Tibial nerve (tissue), 4 donors: ENCODE results near the gene MT1X. TPM values are rescaled to one million over a fixed set of nuclear protein-coding genes. Genes with fewer than 3 reads are reported as not detected.

ENCODE experiments used
- DNase-seq, 2 donors: peaks; one replicate each; pipeline ENCODE4 v3.0.0-alpha.2; 2019; ENCODE audit warnings: low spot score in 2 of 2
- H3K27ac ChIP-seq, 4 donors: fragments of 200-600 bp; sonication (generic) in 3 of 4; one replicate each; pipeline ENCODE4 v1.5.1; 2017 to 2019; ENCODE audit warnings: mild to moderate bottlenecking in 1 of 4
- H3K27me3 ChIP-seq, 2 donors: fragments of 200-600 bp; sonication (generic) in 1 of 2; one replicate each; pipeline versions ENCODE4 v1.5.1 to v1.6.0; 2017 to 2019
- H3K36me3 ChIP-seq, 3 donors: fragments of 200-600 bp; sonication (generic); one replicate each; pipeline ENCODE4 v1.5.1; 2018 to 2019
- H3K4me1 ChIP-seq, 4 donors: fragments of 200-600 bp; sonication (generic) in 3 of 4; one replicate each; pipeline ENCODE4 v1.5.1; 2017 to 2019
- H3K4me3 ChIP-seq, 4 donors: fragments of 200-600 bp; sonication (generic) in 3 of 4; one replicate each; pipeline ENCODE4 v1.5.1; 2017 to 2019; ENCODE audit warnings: mild to moderate bottlenecking in 1 of 4, moderate library complexity in 1 of 4
- H3K9me3 ChIP-seq, 4 donors: fragments of 200-600 bp; sonication (generic) in 3 of 4; one replicate each; pipeline ENCODE4 v1.5.1; 2017 to 2019
- CTCF ChIP-seq, 5 experiments: fragments of 200-600 bp in 3 of 5; fragments of 450-650 bp in 2 of 5; sonication (generic) in 3 of 5; IDR thresholded peaks; one replicate each; pipeline ENCODE4 v1.5.1; 2016 to 2019; ENCODE audit warnings: antibody characterized with exemption in 5 of 5, mild to moderate bottlenecking in 3 of 5, moderate library complexity in 2 of 5
- EP300 ChIP-seq, 2 donors: sonication (generic); formaldehyde crosslinking; IDR thresholded peaks; one replicate each; pipeline ENCODE4 v1.6.1; 2017; ENCODE audit warnings: antibody characterized with exemption in 2 of 2, mild to moderate bottlenecking in 1 of 2
- POLR2A ChIP-seq, 2 donors: fragments of 450-650 bp; IDR thresholded peaks; one replicate each; pipeline ENCODE4 v1.6.1; 2017; ENCODE audit warnings: antibody characterized with exemption in 2 of 2, mild to moderate bottlenecking in 2 of 2, moderate library complexity in 2 of 2
- WGBS, 2 donors: methylation state at CpG; one replicate each; pipeline ENCODE4 v1.1.5; 2018; 5-methylcytosine and 5-hydroxymethylcytosine counted together
- total RNA-seq, 4 donors: library from RNA; depleted of rRNA; stranded (reverse); fragments of >200 nt; gene quantifications; one replicate each; pipeline ENCODE4 v1.1.0, GENCODE V29; 2016

The MT1X gene
- total RNA-seq, 4 donors from 2014 or later, result 457 to 1,918 (median 1,024) TPM

- Histone ChIP-seq H3K9me3 (peaks cover 0 to 7% (median 0%) of the 10 kb centered on the region in 4 donors), H3K4me1 (peaks cover 0 to 33% (median 5%) of the 10 kb centered on the region in 4 donors), H3K27me3 (no peaks in the 10 kb centered on the region), H3K27ac (peak overlapping the region in 2 of 4 donors; percentile 21 to 53), H3K4me3 (peak overlapping the region in 2 of 4 donors; percentile 16 to 74), H3K36me3 (peaks cover 0 to 16% (median 0%) of the 10 kb centered on the region in 3 donors)
- TF ChIP-seq EP300 (IDR thresholded peaks at IDR 0.05), result peak in 1 of 2 donors; percentile 47
- TF ChIP-seq POLR2A (IDR thresholded peaks at IDR 0.05), result no peak
- 79 to 80% methylated on average over 4 of the region's 4 CpGs for WGBS, 2 donors
- DNase-seq, result no peak
These were observed 2.8 kb downstream of the MT1X start for GRCh38 chr16:56684926-56685590.

DNA sequence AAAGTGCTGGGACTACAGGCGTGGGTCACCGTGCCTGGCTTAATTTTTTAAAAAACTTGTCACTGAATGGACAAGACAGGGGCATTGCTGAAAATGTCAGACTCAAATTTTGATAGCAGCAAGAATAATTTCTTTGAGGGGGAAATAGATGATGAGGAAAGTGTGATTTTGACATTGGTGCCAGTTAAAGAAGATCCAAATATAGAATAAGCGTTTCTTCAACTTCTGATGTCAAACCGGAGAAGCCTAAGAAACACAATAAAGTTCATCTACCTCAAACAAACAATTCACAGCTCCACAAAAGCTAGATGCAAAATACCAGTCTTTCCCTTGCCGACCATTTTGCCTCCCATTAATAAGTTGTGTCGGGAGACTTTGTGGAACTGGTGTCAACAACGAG is 4.5 kb downstream of the MT1X start:
- DNase-seq, result no peak
- H3K4me1 ChIP-seq, result peaks cover 0 to 28% (median 5%) of the 10 kb centered on the region in 4 donors
- no peaks in the 10 kb centered on the region for H3K27me3 ChIP-seq
- H3K36me3 ChIP-seq, result peaks cover 0 to 16% (median 0%) of the 10 kb centered on the region in 3 donors
- TF ChIP-seq EP300 (IDR thresholded peaks at IDR 0.05), result no peak
- no peak for TF ChIP-seq POLR2A (IDR thresholded peaks at IDR 0.05)
- no peak for TF ChIP-seq CTCF (IDR thresholded peaks at IDR 0.05)
- WGBS, 2 donors, result 86 to 88% methylated on average over 7 of the region's 7 CpGs
- H3K27ac ChIP-seq, result no peak overlapping the region
- peaks cover 0 to 7% (median 0%) of the 10 kb centered on the region in 4 donors for H3K9me3 ChIP-seq
- no peak overlapping the region for H3K4me3 ChIP-seq

GRCh38 chr16:56688762-56689161 is 6.5 kb downstream of the MT1X start:
- no peaks in the 10 kb centered on the region for H3K27me3 ChIP-seq
- H3K36me3 ChIP-seq, result peaks cover 0 to 16% (median 0%) of the 10 kb centered on the region in 3 donors
- WGBS, 2 donors, result 29 to 41% methylated on average over 1 of the region's 1 CpG
- no peak for DNase-seq
- H3K27ac ChIP-seq, result no peak overlapping the region
- TF ChIP-seq POLR2A (IDR thresholded peaks at IDR 0.05) (no peak), EP300 (IDR thresholded peaks at IDR 0.05) (no peak), CTCF (IDR thresholded peaks at IDR 0.05) (no peak)
- no peak overlapping the region for H3K4me3 ChIP-seq
- H3K9me3 ChIP-seq, result peaks cover 0 to 7% (median 0%) of the 10 kb centered on the region in 4 donors
- H3K4me1 ChIP-seq, result peaks cover 0 to 13% (median under 1%) of the 10 kb centered on the region in 4 donors

- H3K4me1 ChIP-seq, result peaks cover 0 to 8% (median 0%) of the 10 kb centered on the region in 4 donors
- DNase-seq, result no peak
These were observed 6.9 kb downstream of the MT1X start for GRCh38 chr16:56689171-56689570.

DNA sequence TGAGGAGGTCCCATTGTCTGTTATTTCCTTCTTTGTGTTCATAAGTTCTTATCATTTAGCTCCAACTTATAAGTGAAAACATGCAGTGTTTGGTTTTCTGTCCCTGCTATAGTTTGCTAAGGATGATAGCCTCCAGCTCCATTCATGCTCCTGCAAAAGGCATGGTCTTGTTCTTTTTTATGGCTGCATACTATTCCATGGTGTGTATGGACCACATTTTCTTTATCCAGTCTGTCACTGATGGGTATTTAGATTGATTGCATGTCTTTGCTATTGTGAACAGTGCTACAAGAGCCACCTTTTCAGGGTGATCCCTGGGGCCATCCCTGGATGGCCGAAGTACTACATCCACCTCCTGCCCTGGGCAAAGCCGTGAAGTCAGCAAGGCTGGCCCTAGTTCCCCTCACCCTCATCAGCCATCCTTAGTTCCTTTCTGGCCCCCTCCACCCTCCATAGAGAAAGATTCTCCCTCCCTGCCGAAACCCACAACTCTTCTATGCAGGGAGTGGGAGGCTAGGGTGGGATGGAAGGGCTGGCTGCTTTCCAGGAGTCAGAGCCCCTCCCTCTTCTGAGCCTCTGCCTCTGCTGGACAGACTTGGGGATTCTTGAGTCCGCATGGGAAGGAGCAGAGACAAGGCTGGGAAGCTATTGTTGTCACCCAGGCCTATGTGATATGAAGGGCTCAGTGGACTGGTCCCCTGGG is 8.3 kb downstream of the MT1X start:
- no peak for TF ChIP-seq POLR2A (IDR thresholded peaks at IDR 0.05)
- no peak for TF ChIP-seq CTCF (IDR thresholded peaks at IDR 0.05)
- TF ChIP-seq EP300 (IDR thresholded peaks at IDR 0.05), result no peak
- Histone ChIP-seq H3K4me3 (no peak overlapping the region), H3K9me3 (peaks cover 0 to 7% (median 0%) of the 10 kb centered on the region in 4 donors), H3K36me3 (peaks cover 0 to 15% (median 0%) of the 10 kb centered on the region in 3 donors), H3K27me3 (no peaks in the 10 kb centered on the region), H3K4me1 (no peaks in the 10 kb centered on the region), H3K27ac (no peak overlapping the region)
- DNase-seq, result no peak
- 56 to 74% methylated on average over 4 of the region's 4 CpGs for WGBS, 2 donors

More at GRCh38 chr16:56689171-56689570, 6.9 kb downstream of the MT1X start:
- Histone ChIP-seq H3K9me3 (peaks cover 0 to 7% (median 0%) of the 10 kb centered on the region in 4 donors), H3K36me3 (peaks cover 0 to 16% (median 0%) of the 10 kb centered on the region in 3 donors), H3K27me3 (no peaks in the 10 kb centered on the region), H3K4me3 (no peak overlapping the region), H3K27ac (no peak overlapping the region)
- WGBS, 2 donors, result 60 to 69% methylated on average over 3 of the region's 3 CpGs
- TF ChIP-seq POLR2A (IDR thresholded peaks at IDR 0.05) (no peak), CTCF (IDR thresholded peaks at IDR 0.05) (no peak), EP300 (IDR thresholded peaks at IDR 0.05) (no peak)
